Psoas muscle (tissue), 8 donors: ENCODE data around the gene MAGEA9B. TPM values are rescaled to one million over a fixed set of nuclear protein-coding genes. Genes with fewer than 3 reads are reported as not detected.
"Not testable (repeated sequence)": the region's sequence is repeated elsewhere in the genome, so short reads cannot be mapped to it uniquely, and the experiment has no call there.

Source experiments
- ATAC-seq, 4 donors: fragments of 200-7000 bp; cut with Tn5 transposase; one replicate each; pipeline ENCODE4 v1.9.1; 2020; ENCODE audit warnings: moderate library complexity in 3 of 4, mild to moderate bottlenecking in 2 of 4
- DNase-seq, 2 donors: peaks; one replicate each; pipeline ENCODE4 v3.0.0-alpha.2; 2020
- H3K27ac ChIP-seq: fragments of 200-600 bp; one replicate; pipeline ENCODE4 v1.8.0; 2022
- H3K27me3 ChIP-seq, 3 donors: fragments of 200-600 bp in 1 of 3; one replicate each; pipeline versions ENCODE4 v1.6.1 to v1.8.0; 2013 to 2022; ENCODE audit warnings: low read length in 2 of 3, mild to moderate bottlenecking in 2 of 3, moderate library complexity in 1 of 3; ENCODE audit not compliant: insufficient read depth in 3 of 3
- H3K36me3 ChIP-seq, 2 donors: fragments of 200-600 bp in 1 of 2; one replicate each; pipeline versions ENCODE4 v1.6.1 to v1.8.0; 2013 to 2022; ENCODE audit warnings: low read depth in 1 of 2, mild to moderate bottlenecking in 1 of 2, moderate library complexity in 1 of 2; ENCODE audit not compliant: insufficient read depth in 1 of 2
- H3K4me1 ChIP-seq: fragments of 200-600 bp; one replicate; pipeline ENCODE4 v1.8.0; 2022
- H3K4me3 ChIP-seq: fragments of 200-600 bp; one replicate; pipeline ENCODE4 v1.8.0; 2022; ENCODE audit warnings: mild to moderate bottlenecking
- H3K9me3 ChIP-seq: fragments of 200-600 bp; one replicate; pipeline ENCODE4 v1.8.0; 2022
- CTCF ChIP-seq: fragments of 200-600 bp; IDR thresholded peaks from one replicate; pipeline ENCODE4 v1.8.0; 2022; ENCODE audit warnings: antibody characterized with exemption
- WGBS, 3 donors: extraction: QIAGEN DNeasy Blood & Tissue Kit; methylation state at CpG; one replicate each; pipeline versions ENCODE4 v1.1.6 to v1.1.7; 2013; 5-methylcytosine and 5-hydroxymethylcytosine counted together
- intact Hi-C, 2 donors: fragments of 100-400 bp; cut with DNase I; formaldehyde crosslinking; loops; one replicate each; pipeline versions ENCODE4 v1.11.0 to v1.14.2; 2022
- polyA plus RNA-seq, 3 donors: library from polyadenylated mRNA; stranded (reverse); fragments of 200-250 nt; gene quantifications; one replicate each; pipeline ENCODE4 v1.2.3, GENCODE V29; 2013
- total RNA-seq, 4 donors: library from RNA; stranded (reverse); fragmentation: NEBNext Ultra II Directional in 2 of 4; extraction: Animal tissue kit (Norgen Biotek cat#: 25700) in 2 of 4; gene quantifications; one replicate each; pipeline versions ENCODE4 v1.2.1 to v1.2.4, GENCODE V29; 2021 to 2023
- donor health status: healthy with polysubstance abuse.
- donor health status: DM: no; HTN: no; CAD: no; lungs with moderate emphysema.
- donor health status: Bipolar disorder and iron deficiency.
- donor health status: healthy.
- donor health status: DM: yes; HTN: yes; CAD: no.
- donor health status: DM: no; HTN: no; CAD: no.
- donor health status: DM: no; HTN: no; CAD: no.
- donor health status: DM: yes; HTN: yes; CAD: no.

The MAGEA9B gene
- total and polyA plus RNA-seq, 7 donors, result not detected

- 29 to 40% methylated on average over 1 of the region's 3 CpGs; no CpG with 5 or more reads in 1 of the 3 donors for WGBS, 3 donors
- intact Hi-C loops, H3K9me3 ChIP-seq, H3K4me1 ChIP-seq, H3K36me3 ChIP-seq, H3K27ac ChIP-seq, H3K4me3 ChIP-seq, H3K27me3 ChIP-seq, ATAC-seq, DNase-seq: not testable (repeated sequence)
These were observed 39.5 kb downstream of the MAGEA9B start for GRCh38 chrX:149547782-149548181.

GRCh38 chrX:149546962-149547361, 40.3 kb downstream of the MAGEA9B start:
- intact Hi-C loops, DNase-seq, H3K27ac ChIP-seq, H3K36me3 ChIP-seq, H3K4me1 ChIP-seq, ATAC-seq, H3K9me3 ChIP-seq, H3K4me3 ChIP-seq, H3K27me3 ChIP-seq: not testable (repeated sequence)
- WGBS, 3 donors, result 68 to 94% (median 88%) methylated on average over 1 of the region's 1 CpG

- H3K4me1 ChIP-seq, ATAC-seq, intact Hi-C loops, DNase-seq, H3K36me3 ChIP-seq, H3K4me3 ChIP-seq, H3K27me3 ChIP-seq, H3K9me3 ChIP-seq, H3K27ac ChIP-seq: not testable (repeated sequence)
- WGBS, 3 donors, result 63 to 79% (median 77%) methylated on average over 9 to 20 of the region's 29 CpGs
These were observed 41.4 kb downstream of the MAGEA9B start for GRCh38 chrX:149545545-149546543.

GRCh38 chrX:149541521-149542047, 45.7 kb downstream of the MAGEA9B start:
- Histone ChIP-seq H3K27me3 (no peaks in the 10 kb centered on the region), H3K4me3 (peak overlapping the region; percentile 75), H3K9me3 (no peaks in the 10 kb centered on the region), H3K4me1 (no peaks in the 10 kb centered on the region), H3K36me3 (no peaks in the 10 kb centered on the region), H3K27ac (peak overlapping the region; percentile 85)
- no peak for DNase-seq
- no peak for TF ChIP-seq CTCF
- intact Hi-C loops, result no loop called here
- ATAC-seq, result peak in 2 of 4 donors; percentile 6 to 19
- 6 to 35% (median 10%) methylated on average over 7 to 13 of the region's 13 CpGs for WGBS, 3 donors

- TF ChIP-seq CTCF, result no peak
- 0 to 40% (median 0%) methylated on average over 43 to 71 of the region's 71 CpGs for WGBS, 3 donors
- intact Hi-C loops, result no loop called here
- no peaks in the 10 kb centered on the region for H3K36me3 ChIP-seq
- no peaks in the 10 kb centered on the region for H3K4me1 ChIP-seq
- ATAC-seq, result peak; percentile 73 to 81 (median 80)
- H3K9me3 ChIP-seq, result no peaks in the 10 kb centered on the region
- DNase-seq, result peak; percentile 87 to 93
- H3K4me3 ChIP-seq, result peak within 1 kb of the TSS; percentile 75
- H3K27ac ChIP-seq, result peak within 1 kb of the TSS; percentile 85
- no peaks in the 10 kb centered on the region for H3K27me3 ChIP-seq
These were observed 46.4 kb downstream of the MAGEA9B start, which contains the start of gene EOLA1 for GRCh38 chrX:149540621-149541520. TSS of gene EOLA1 (plus strand) at chrX:149541012. CDS start at chrX:149545631, 4,619 bp downstream.
